MM.1S (cell line): Measurements from ENCODE around the gene CFI.

Source experiments
- EZH2 ChIP-seq: fragments of 300-600 bp; sonication (generic); optimal IDR thresholded peaks from 2 replicates; pipeline ENCODE3; 2017; ENCODE audit warnings: low read depth, mild to moderate bottlenecking, antibody characterized with exemption, low read length, mixed read lengths
- TF ChIP-seq, protein P1 (sequence below): fragments of 300-600 bp; sonication (generic); IDR thresholded peaks from 2 replicates; pipeline ENCODE4 v1.5.1; 2016; ENCODE audit warnings: antibody characterized with exemption, low read length, mixed read lengths

DNA sequence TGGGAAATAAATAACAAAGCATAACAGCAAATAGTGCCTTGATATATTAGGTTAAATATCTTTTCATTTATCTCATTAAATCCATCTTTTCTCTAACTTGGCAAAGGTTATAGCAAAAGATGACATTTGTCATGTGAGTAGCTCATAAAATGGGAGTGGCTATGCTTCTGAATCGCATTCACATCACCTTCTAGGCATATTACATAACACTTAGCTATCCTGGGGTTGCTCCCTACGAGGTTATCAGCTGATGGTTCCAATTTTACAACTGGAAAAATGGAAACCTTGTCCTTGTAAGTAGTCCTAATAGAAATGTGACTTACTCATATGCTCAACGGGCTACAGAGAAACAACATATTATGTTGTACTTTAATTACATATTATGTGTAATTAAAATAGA lies 88.3 kb downstream of the CFI start:
- TF ChIP-seq, protein P1, sequence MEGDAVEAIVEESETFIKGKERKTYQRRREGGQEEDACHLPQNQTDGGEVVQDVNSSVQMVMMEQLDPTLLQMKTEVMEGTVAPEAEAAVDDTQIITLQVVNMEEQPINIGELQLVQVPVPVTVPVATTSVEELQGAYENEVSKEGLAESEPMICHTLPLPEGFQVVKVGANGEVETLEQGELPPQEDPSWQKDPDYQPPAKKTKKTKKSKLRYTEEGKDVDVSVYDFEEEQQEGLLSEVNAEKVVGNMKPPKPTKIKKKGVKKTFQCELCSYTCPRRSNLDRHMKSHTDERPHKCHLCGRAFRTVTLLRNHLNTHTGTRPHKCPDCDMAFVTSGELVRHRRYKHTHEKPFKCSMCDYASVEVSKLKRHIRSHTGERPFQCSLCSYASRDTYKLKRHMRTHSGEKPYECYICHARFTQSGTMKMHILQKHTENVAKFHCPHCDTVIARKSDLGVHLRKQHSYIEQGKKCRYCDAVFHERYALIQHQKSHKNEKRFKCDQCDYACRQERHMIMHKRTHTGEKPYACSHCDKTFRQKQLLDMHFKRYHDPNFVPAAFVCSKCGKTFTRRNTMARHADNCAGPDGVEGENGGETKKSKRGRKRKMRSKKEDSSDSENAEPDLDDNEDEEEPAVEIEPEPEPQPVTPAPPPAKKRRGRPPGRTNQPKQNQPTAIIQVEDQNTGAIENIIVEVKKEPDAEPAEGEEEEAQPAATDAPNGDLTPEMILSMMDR: no peak
- no peak for TF ChIP-seq EZH2
